Gastroesophageal sphincter (tissue), 4 donors: ENCODE results near the gene TFPT. TPM values are rescaled to one million over a fixed set of nuclear protein-coding genes. Genes with fewer than 3 reads are reported as not detected.
A peak's percentile ranks its signal among the peaks of the same experiment; 100 is the strongest.

ENCODE experiments used
- ATAC-seq: fragments of 150-250 bp; one replicate; pipeline ENCODE4 v1.9.1; 2016; ENCODE audit warnings: mild to moderate bottlenecking, moderate library complexity
- H3K27ac ChIP-seq, 4 donors: fragments of 200-600 bp; sonication (generic) in 3 of 4; 1 replicate in 3 of 4; 2 replicates in 1 of 4; pipeline ENCODE4 v1.5.1; 2016 to 2019
- H3K27me3 ChIP-seq: fragments of 200-600 bp; sonication (generic); one replicate; pipeline ENCODE4 v1.5.1; 2019
- H3K36me3 ChIP-seq, 2 donors: fragments of 200-600 bp; sonication (generic); one replicate each; pipeline ENCODE4 v1.5.1; 2019; ENCODE audit warnings: control low read depth in 1 of 2
- H3K4me1 ChIP-seq, 3 donors: fragments of 200-600 bp; sonication (generic); 1 replicate in 2 of 3; 2 replicates in 1 of 3; pipeline ENCODE4 v1.5.1; 2016 to 2019; ENCODE audit warnings: control low read depth in 2 of 3
- H3K4me3 ChIP-seq, 2 donors: fragments of 200-600 bp; sonication (generic); one replicate each; pipeline ENCODE4 v1.5.1; 2019; ENCODE audit warnings: mild to moderate bottlenecking in 1 of 2, moderate library complexity in 1 of 2
- H3K9me3 ChIP-seq, 3 donors: fragments of 200-600 bp; sonication (generic); one replicate each; pipeline ENCODE4 v1.5.1; 2017 to 2019; ENCODE audit warnings: control low read depth in 2 of 3
- CTCF ChIP-seq, 4 experiments: fragments of 200-600 bp in 2 of 4; fragments of 450-650 bp in 2 of 4; sonication (generic) in 1 of 4; IDR thresholded peaks; one replicate each; pipeline ENCODE4 v1.5.1; 2017 to 2019; ENCODE audit warnings: antibody characterized with exemption in 4 of 4, mild to moderate bottlenecking in 2 of 4, moderate library complexity in 2 of 4
- EP300 ChIP-seq: sonication (generic); formaldehyde crosslinking; IDR thresholded peaks from one replicate; pipeline ENCODE4 v1.6.1; 2017; ENCODE audit warnings: antibody characterized with exemption, mild to moderate bottlenecking
- POLR2A ChIP-seq, 2 donors: fragments of 450-650 bp; IDR thresholded peaks; one replicate each; pipeline ENCODE4 v1.6.1; 2017; ENCODE audit warnings: antibody characterized with exemption in 2 of 2, mild to moderate bottlenecking in 2 of 2, moderate library complexity in 1 of 2
- POLR2AphosphoS5 ChIP-seq: sonication (generic); formaldehyde crosslinking; IDR thresholded peaks from one replicate; pipeline ENCODE4 v1.6.1; 2017; ENCODE audit warnings: antibody characterized with exemption
- WGBS, 2 donors: methylation state at CpG; one replicate each; pipeline ENCODE4 v1.1.5; 2018; ENCODE audit warnings: low coverage in 1 of 2; 5-methylcytosine and 5-hydroxymethylcytosine counted together
- total RNA-seq, 4 donors: library from RNA; depleted of rRNA; stranded (reverse); fragments of >200 nt; gene quantifications; one replicate each; pipeline ENCODE4 v1.1.0, GENCODE V29; 2016

Gene TFPT
- total RNA-seq, 4 donors from 2014 or later, result 12.5 to 20.9 (median 15.2) TPM

- H3K27ac ChIP-seq, result no peak overlapping the region
- no peak overlapping the region for H3K4me3 ChIP-seq
- H3K9me3 ChIP-seq, result no peaks in the 10 kb centered on the region
- TF ChIP-seq EP300, result no peak
- ATAC-seq, result no peak
- H3K27me3 ChIP-seq, result no peaks in the 10 kb centered on the region
- peaks cover 0 to 41% (median 12%) of the 10 kb centered on the region in 3 donors for H3K4me1 ChIP-seq
- WGBS, 2 donors, result 72 to 77% methylated on average over 5 to 10 of the region's 12 CpGs
- H3K36me3 ChIP-seq, result peaks cover 0 to 100% of the 10 kb centered on the region in 2 donors
Observed at GRCh38 chr19:54149021-54149812, 33.8 kb upstream of the TFPT start.

- H3K27ac ChIP-seq, result peak overlapping the region in 3 of 4 donors; percentile 12 to 62 (median 45)
- no peak for TF ChIP-seq CTCF (IDR thresholded peaks at IDR 0.05)
- TF ChIP-seq POLR2A (IDR thresholded peaks at IDR 0.05), result no peak
- TF ChIP-seq POLR2AphosphoS5, result no peak
- no peak for TF ChIP-seq EP300
- ATAC-seq, result no peak
- no CpG with 5 or more reads among the region's 19 CpGs for WGBS, 2 donors
- no peaks in the 10 kb centered on the region for H3K27me3 ChIP-seq
- H3K4me1 ChIP-seq, result peaks cover 0 to 33% (median 12%) of the 10 kb centered on the region in 3 donors
- no peaks in the 10 kb centered on the region for H3K9me3 ChIP-seq
- peaks cover 0 to 100% of the 10 kb centered on the region in 2 donors for H3K36me3 ChIP-seq
- H3K4me3 ChIP-seq, result no peak overlapping the region
Observed at GRCh38 chr19:54148158-54148557, 32.7 kb upstream of the TFPT start.

- Histone ChIP-seq H3K36me3 (peaks cover 0 to 100% of the 10 kb centered on the region in 2 donors), H3K4me1 (peaks cover 0 to 29% (median 12%) of the 10 kb centered on the region in 3 donors), H3K27ac (peak overlapping the region in 3 of 4 donors; percentile 12 to 62 (median 45)), H3K4me3 (no peak overlapping the region), H3K9me3 (no peaks in the 10 kb centered on the region), H3K27me3 (no peaks in the 10 kb centered on the region)
- WGBS, 2 donors, result 17% methylated on average over 1 of the region's 3 CpGs; no CpG with 5 or more reads in 1 of the 2 donors
- no peak for TF ChIP-seq CTCF (IDR thresholded peaks at IDR 0.05)
- no peak for TF ChIP-seq POLR2A (IDR thresholded peaks at IDR 0.05)
- TF ChIP-seq POLR2AphosphoS5, result peak; percentile 60
- TF ChIP-seq EP300, result no peak
- peak; percentile 85 for ATAC-seq
Observed at GRCh38 chr19:54147676-54148075, 32.2 kb upstream of the TFPT start.

GRCh38 chr19:54145541-54146158 lies 30.2 kb upstream of the TFPT start:
- Histone ChIP-seq H3K27me3 (no peaks in the 10 kb centered on the region), H3K27ac (no peak overlapping the region), H3K36me3 (peaks cover 0 to 95% of the 10 kb centered on the region in 2 donors), H3K4me1 (peaks cover 0 to 39% (median 12%) of the 10 kb centered on the region in 3 donors), H3K4me3 (no peak overlapping the region), H3K9me3 (no peaks in the 10 kb centered on the region)
- TF ChIP-seq POLR2A (IDR thresholded peaks at IDR 0.05), result no peak
- no peak for TF ChIP-seq EP300
- no peak for TF ChIP-seq CTCF (IDR thresholded peaks at IDR 0.05)
- TF ChIP-seq POLR2AphosphoS5, result no peak
- 80 to 90% methylated on average over 1 to 4 of the region's 28 CpGs for WGBS, 2 donors
- ATAC-seq, result no peak

- no peaks in the 10 kb centered on the region for H3K9me3 ChIP-seq
- H3K4me1 ChIP-seq, result peaks cover 2 to 54% (median 26%) of the 10 kb centered on the region in 3 donors
- H3K4me3 ChIP-seq, result no peak overlapping the region
- no peak for ATAC-seq
- peaks cover 0 to 66% of the 10 kb centered on the region in 2 donors for H3K36me3 ChIP-seq
- TF ChIP-seq CTCF (IDR thresholded peaks at IDR 0.05) (no peak), POLR2A (IDR thresholded peaks at IDR 0.05) (no peak), EP300 (no peak), POLR2AphosphoS5 (no peak)
- H3K27ac ChIP-seq, result no peak overlapping the region
- no peaks in the 10 kb centered on the region for H3K27me3 ChIP-seq
- WGBS, 2 donors, result 67 to 83% methylated on average over 3 to 5 of the region's 7 CpGs
Observed at GRCh38 chr19:54142166-54142780, 26.8 kb upstream of the TFPT start.
